Measurements from ENCODE around the gene TSPAN17. TPM values are rescaled to one million over a fixed set of nuclear protein-coding genes. Genes with fewer than 3 reads are reported as not detected.

Gene TSPAN17
- total and polyA plus RNA-seq, 11 donors, result 15.4 to 59.3 (median 30.9) TPM

DNA sequence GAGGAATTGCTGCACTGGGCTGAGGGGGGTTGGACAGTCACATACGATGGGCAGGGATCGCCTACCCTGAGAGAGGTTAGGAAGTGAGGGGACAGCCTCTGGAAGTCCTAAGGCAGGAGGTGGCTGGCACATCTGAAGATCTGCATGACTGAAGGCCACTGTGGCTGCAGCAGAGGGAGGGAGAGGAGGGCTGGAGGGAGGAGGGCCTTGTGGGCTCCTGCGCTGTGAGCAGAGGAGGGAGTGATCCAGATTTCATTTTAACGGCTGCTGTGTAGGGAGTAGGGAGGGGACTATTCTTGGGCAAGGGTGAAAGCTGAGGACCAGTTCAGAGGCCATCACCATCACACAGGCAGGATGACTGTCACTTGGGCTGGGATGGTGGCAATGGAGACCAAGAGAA is 9.7 kb upstream of the TSPAN17 start:
- H3K4me3 ChIP-seq, result no peak overlapping the region
- intact Hi-C loops (cut with DNase I), result no loop called here
- no peaks in the 10 kb centered on the region for H3K9me3 ChIP-seq
- H3K4me1 ChIP-seq, result peaks cover 0 to 11% (median 0%) of the 10 kb centered on the region in 12 donors
- no peak for TF ChIP-seq POLR2A (IDR thresholded peaks at IDR 0.05)
- TF ChIP-seq, protein P1, sequence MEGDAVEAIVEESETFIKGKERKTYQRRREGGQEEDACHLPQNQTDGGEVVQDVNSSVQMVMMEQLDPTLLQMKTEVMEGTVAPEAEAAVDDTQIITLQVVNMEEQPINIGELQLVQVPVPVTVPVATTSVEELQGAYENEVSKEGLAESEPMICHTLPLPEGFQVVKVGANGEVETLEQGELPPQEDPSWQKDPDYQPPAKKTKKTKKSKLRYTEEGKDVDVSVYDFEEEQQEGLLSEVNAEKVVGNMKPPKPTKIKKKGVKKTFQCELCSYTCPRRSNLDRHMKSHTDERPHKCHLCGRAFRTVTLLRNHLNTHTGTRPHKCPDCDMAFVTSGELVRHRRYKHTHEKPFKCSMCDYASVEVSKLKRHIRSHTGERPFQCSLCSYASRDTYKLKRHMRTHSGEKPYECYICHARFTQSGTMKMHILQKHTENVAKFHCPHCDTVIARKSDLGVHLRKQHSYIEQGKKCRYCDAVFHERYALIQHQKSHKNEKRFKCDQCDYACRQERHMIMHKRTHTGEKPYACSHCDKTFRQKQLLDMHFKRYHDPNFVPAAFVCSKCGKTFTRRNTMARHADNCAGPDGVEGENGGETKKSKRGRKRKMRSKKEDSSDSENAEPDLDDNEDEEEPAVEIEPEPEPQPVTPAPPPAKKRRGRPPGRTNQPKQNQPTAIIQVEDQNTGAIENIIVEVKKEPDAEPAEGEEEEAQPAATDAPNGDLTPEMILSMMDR (IDR thresholded peaks at IDR 0.05), result no peak
- 47 to 60% (median 51%) methylated on average over 4 of the region's 4 CpGs for WGBS, 4 donors
- H3K27me3 ChIP-seq, result peaks cover 0 to 29% (median 6%) of the 10 kb centered on the region in 9 donors
- ATAC-seq (no peak), DNase-seq (no peak)
- H3K36me3 ChIP-seq, result no peaks in the 10 kb centered on the region
- no peak overlapping the region for H3K27ac ChIP-seq

DNA sequence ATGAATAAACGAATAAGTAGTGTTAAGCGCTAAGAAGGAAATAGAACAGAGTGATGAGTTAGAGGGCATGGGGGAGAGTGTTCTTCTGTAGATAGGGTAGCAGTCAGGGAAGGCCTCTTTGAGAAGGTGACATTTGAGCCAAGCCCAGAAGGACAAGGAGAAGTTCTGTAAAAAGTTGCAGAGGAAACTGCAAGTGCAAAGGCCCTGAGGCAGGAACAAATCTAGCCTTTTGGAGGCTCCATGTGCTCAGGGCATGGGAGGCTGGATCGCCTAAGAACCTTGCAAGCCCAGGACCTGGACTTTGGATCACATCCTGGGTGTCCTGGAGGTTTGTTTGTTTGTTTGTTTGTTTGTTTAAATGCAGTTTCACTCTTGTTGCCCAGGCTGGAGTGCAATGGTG is 8.8 kb upstream of the TSPAN17 start:
- DNase-seq, result no peak
- TF ChIP-seq POLR2A (IDR thresholded peaks at IDR 0.05), result no peak
- TF ChIP-seq, protein P1 (IDR thresholded peaks at IDR 0.05), result no peak
- Histone ChIP-seq H3K27me3 (peaks cover 0 to 20% (median 0%) of the 10 kb centered on the region in 9 donors), H3K4me1 (peaks cover 0 to 11% (median 0%) of the 10 kb centered on the region in 12 donors), H3K27ac (no peak overlapping the region), H3K9me3 (no peaks in the 10 kb centered on the region), H3K4me3 (no peak overlapping the region), H3K36me3 (no peaks in the 10 kb centered on the region)
- WGBS, 4 donors, result 93 to 99% (median 96%) methylated on average over 3 of the region's 3 CpGs
- intact Hi-C loops (cut with DNase I), result no loop called here
- ATAC-seq, result no peak

DNA sequence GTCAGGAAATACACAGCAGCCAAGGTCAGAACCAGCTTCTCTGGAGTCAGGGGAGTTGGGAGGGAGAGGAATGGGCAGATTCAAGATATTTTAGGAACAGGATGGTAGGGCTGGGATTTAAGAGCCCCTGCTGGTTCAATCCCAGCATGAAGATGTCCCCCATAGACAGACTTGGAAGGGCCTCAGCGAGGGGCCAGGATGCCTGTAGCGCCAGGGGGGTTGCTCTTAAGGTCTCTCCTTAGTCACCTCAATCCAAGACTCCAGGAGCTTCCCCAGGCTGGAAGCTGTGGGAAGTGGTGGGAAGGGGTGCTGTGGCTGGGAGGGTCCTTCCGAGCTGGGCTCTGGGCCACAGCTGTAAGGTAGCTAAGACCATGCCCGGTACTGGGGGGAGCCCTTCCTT is 8.1 kb upstream of the TSPAN17 start:
- no peak for ATAC-seq
- no peak overlapping the region for H3K4me3 ChIP-seq
- H3K27ac ChIP-seq, result no peak overlapping the region
- peak in 1 of 5 donors; percentile 12 for DNase-seq
- peaks cover 0 to 11% (median 0%) of the 10 kb centered on the region in 12 donors for H3K4me1 ChIP-seq
- H3K27me3 ChIP-seq, result peaks cover 0 to 12% (median 0%) of the 10 kb centered on the region in 9 donors
- H3K9me3 ChIP-seq, result no peaks in the 10 kb centered on the region
- intact Hi-C loops (cut with DNase I), result no loop called here
- H3K36me3 ChIP-seq, result no peaks in the 10 kb centered on the region
- 37 to 57% (median 47%) methylated on average over 2 to 4 of the region's 4 CpGs for WGBS, 4 donors
- TF ChIP-seq, protein P1 (IDR thresholded peaks at IDR 0.05), result no peak
- no peak for TF ChIP-seq POLR2A (IDR thresholded peaks at IDR 0.05)

DNA sequence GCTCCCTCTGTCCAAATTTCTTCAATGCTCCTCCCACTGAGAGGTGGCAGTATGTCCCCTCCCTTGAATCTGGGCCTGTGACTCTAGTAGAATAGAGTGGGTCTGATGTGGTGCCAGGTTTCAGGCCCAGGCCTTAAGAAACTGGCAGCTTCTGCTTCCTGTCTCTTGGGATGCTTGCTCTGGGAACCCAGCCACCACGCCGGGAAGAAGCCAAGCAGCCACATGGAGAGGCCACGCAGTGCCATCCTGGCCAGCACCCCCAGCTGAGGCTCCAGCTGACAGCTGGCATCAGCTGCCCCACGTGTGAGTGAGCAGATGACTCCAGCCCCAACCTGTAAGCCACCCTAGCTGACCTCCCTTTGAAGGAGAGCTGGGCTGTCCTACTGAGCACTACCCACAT is 7.3 kb upstream of the TSPAN17 start:
- DNase-seq, result peak; percentile 60 to 88 (median 68)
- no peak overlapping the region for H3K4me3 ChIP-seq
- TF ChIP-seq POLR2A (IDR thresholded peaks at IDR 0.05), result no peak
- TF ChIP-seq, protein P1 (IDR thresholded peaks at IDR 0.05), result no peak
- intact Hi-C loops (cut with DNase I), result loop anchor here in 6 of 10 donors (5.0 to 10.0 kb wide), 3 partner anchors 63 to 275 kb away; partner anchors contain the start of genes ARL10 (in 1 of the 6) and KIAA1191 (in 1 of the 6)
- WGBS, 4 donors, result 10 to 28% (median 19%) methylated on average over 4 of the region's 4 CpGs
- no peaks in the 10 kb centered on the region for H3K36me3 ChIP-seq
- ATAC-seq, result peak; percentile 76 to 97 (median 81)
- H3K27ac ChIP-seq, result peak overlapping the region in 1 of 12 donors; percentile 12
- peaks cover 0 to 7% (median 0%) of the 10 kb centered on the region in 9 donors for H3K27me3 ChIP-seq
- H3K4me1 ChIP-seq, result peaks cover 0 to 11% (median 0%) of the 10 kb centered on the region in 12 donors
- no peaks in the 10 kb centered on the region for H3K9me3 ChIP-seq
